Measurements from ENCODE around the gene RNF207. TPM values are rescaled to one million over a fixed set of nuclear protein-coding genes. Genes with fewer than 3 reads are reported as not detected.

RNF207 gene
- total RNA-seq, 1 experiment from 2014 or later, result 2.9 TPM

- in situ Hi-C loops (cut with HindIII; ENCODE audit: low pct_unique_long_range_greater_than_20kb, low sequenced_read_pairs), result no loop called here
- DNase-seq (ENCODE audit: low read depth, low spot score), result no peak
These were observed 35.7 kb upstream of the RNF207 start for GRCh38 chr1:6170116-6170741.

- DNase-seq (ENCODE audit: low read depth, low spot score), result no peak
- in situ Hi-C loops (cut with HindIII; ENCODE audit: low pct_unique_long_range_greater_than_20kb, low sequenced_read_pairs), result no loop called here
These were observed 35.1 kb upstream of the RNF207 start for GRCh38 chr1:6170742-6171201.

GRCh38 chr1:6171548-6172124 is 34.3 kb upstream of the RNF207 start:
- peak; percentile 36 for DNase-seq (ENCODE audit: low read depth, low spot score)
- in situ Hi-C loops (cut with HindIII; ENCODE audit: low pct_unique_long_range_greater_than_20kb, low sequenced_read_pairs), result no loop called here

- in situ Hi-C loops (cut with HindIII; ENCODE audit: low pct_unique_long_range_greater_than_20kb, low sequenced_read_pairs), result no loop called here
- no peak for DNase-seq (ENCODE audit: low read depth, low spot score)
These were observed 33.4 kb upstream of the RNF207 start for GRCh38 chr1:6172549-6172948.

- DNase-seq (ENCODE audit: low read depth, low spot score), result no peak
- in situ Hi-C loops (cut with HindIII; ENCODE audit: low pct_unique_long_range_greater_than_20kb, low sequenced_read_pairs), result no loop called here
These were observed 31.1 kb upstream of the RNF207 start for GRCh38 chr1:6174621-6175410.

GRCh38 chr1:6175411-6175828 is 30.5 kb upstream of the RNF207 start:
- no peak for DNase-seq (ENCODE audit: low read depth, low spot score)
- in situ Hi-C loops (cut with HindIII; ENCODE audit: low pct_unique_long_range_greater_than_20kb, low sequenced_read_pairs), result no loop called here

- no peak for DNase-seq (ENCODE audit: low read depth, low spot score)
- in situ Hi-C loops (cut with HindIII; ENCODE audit: low pct_unique_long_range_greater_than_20kb, low sequenced_read_pairs), result no loop called here
These were observed 29.1 kb upstream of the RNF207 start for GRCh38 chr1:6176779-6177178.

GRCh38 chr1:6177681-6178380 is 28.1 kb upstream of the RNF207 start:
- in situ Hi-C loops (cut with HindIII; ENCODE audit: low pct_unique_long_range_greater_than_20kb, low sequenced_read_pairs), result no loop called here
- DNase-seq (ENCODE audit: low read depth, low spot score), result no peak

GRCh38 chr1:6178751-6179563 is 27.0 kb upstream of the RNF207 start:
- DNase-seq (ENCODE audit: low read depth, low spot score), result no peak
- in situ Hi-C loops (cut with HindIII; ENCODE audit: low pct_unique_long_range_greater_than_20kb, low sequenced_read_pairs), result no loop called here

GRCh38 chr1:6179564-6180175 is 26.2 kb upstream of the RNF207 start:
- no peak for DNase-seq (ENCODE audit: low read depth, low spot score)
- in situ Hi-C loops (cut with HindIII; ENCODE audit: low pct_unique_long_range_greater_than_20kb, low sequenced_read_pairs), result no loop called here

GRCh38 chr1:6180268-6180706 is 25.6 kb upstream of the RNF207 start, which contains the start of gene CHD5:
CHD5 (minus strand) TSS chr1:6180321; CDS start chr1:6180023, 298 bp downstream.
- in situ Hi-C loops (cut with HindIII; ENCODE audit: low pct_unique_long_range_greater_than_20kb, low sequenced_read_pairs), result no loop called here
- no peak for DNase-seq (ENCODE audit: low read depth, low spot score)

- no peak for DNase-seq (ENCODE audit: low read depth, low spot score)
- in situ Hi-C loops (cut with HindIII; ENCODE audit: low pct_unique_long_range_greater_than_20kb, low sequenced_read_pairs), result no loop called here
These were observed 25.1 kb upstream of the RNF207 start for GRCh38 chr1:6180707-6181311.

GRCh38 chr1:6181347-6181770 is 24.6 kb upstream of the RNF207 start:
- no peak for DNase-seq (ENCODE audit: low read depth, low spot score)
- in situ Hi-C loops (cut with HindIII; ENCODE audit: low pct_unique_long_range_greater_than_20kb, low sequenced_read_pairs), result no loop called here

- in situ Hi-C loops (cut with HindIII; ENCODE audit: low pct_unique_long_range_greater_than_20kb, low sequenced_read_pairs), result no loop called here
- no peak for DNase-seq (ENCODE audit: low read depth, low spot score)
These were observed 22.4 kb upstream of the RNF207 start for GRCh38 chr1:6183520-6183989.

- in situ Hi-C loops (cut with HindIII; ENCODE audit: low pct_unique_long_range_greater_than_20kb, low sequenced_read_pairs), result no loop called here
These were observed 21.7 kb upstream of the RNF207 start for GRCh38 chr1:6184083-6184783.

GRCh38 chr1:6185151-6185550 is 20.8 kb upstream of the RNF207 start:
- in situ Hi-C loops (cut with HindIII; ENCODE audit: low pct_unique_long_range_greater_than_20kb, low sequenced_read_pairs), result no loop called here

More at GRCh38 chr1:6184083-6184783, 21.7 kb upstream of the RNF207 start:
- DNase-seq (ENCODE audit: low read depth, low spot score), result no peak

More at GRCh38 chr1:6185151-6185550, 20.8 kb upstream of the RNF207 start:
- no peak for DNase-seq (ENCODE audit: low read depth, low spot score)
